Memory B cell (primary cell): ENCODE data around the gene BMPR1A.
"Not testable (repeated sequence)": the region's sequence is repeated elsewhere in the genome, so short reads cannot be mapped to it uniquely, and the experiment has no call there.

Experiments
- ATAC-seq: fragments of 150-1000 bp; cut with Tn5 transposase; 2 replicates; pipeline ENCODE4 v1.10.0; 2021; ENCODE audit warnings: low read depth, mild to moderate bottlenecking, moderate library complexity
- DNase-seq, 2 donors: peaks; one replicate each; pipeline ENCODE4 v3.0.0; 2022; ENCODE audit warnings: low spot score in 2 of 2
- H3K27ac Mint-ChIP-seq: one replicate; pipeline ENCODE4 v1.8.0; 2022; ENCODE audit warnings: mild to moderate bottlenecking, moderate library complexity, mixed read lengths
- H3K27me3 Mint-ChIP-seq: one replicate; pipeline ENCODE4 v1.8.0; 2022; ENCODE audit warnings: mixed read lengths
- H3K36me3 Mint-ChIP-seq: one replicate; pipeline ENCODE4 v1.8.0; 2022; ENCODE audit warnings: mild to moderate bottlenecking, mixed read lengths
- H3K4me1 Mint-ChIP-seq: one replicate; pipeline ENCODE4 v1.8.0; 2022; ENCODE audit warnings: mixed read lengths
- H3K4me3 Mint-ChIP-seq: one replicate; pipeline ENCODE4 v1.8.0; 2022; ENCODE audit warnings: mild to moderate bottlenecking, moderate library complexity, mixed read lengths
- H3K9me3 Mint-ChIP-seq: one replicate; pipeline ENCODE4 v1.8.0; 2022; ENCODE audit warnings: mixed read lengths

BMPR1A gene

GRCh38 chr10:86865011-86865811 is 108.8 kb downstream of the BMPR1A start:
- H3K9me3 Mint-ChIP-seq, H3K27me3 Mint-ChIP-seq, H3K36me3 Mint-ChIP-seq, ATAC-seq, H3K4me3 Mint-ChIP-seq, H3K4me1 Mint-ChIP-seq, DNase-seq, H3K27ac Mint-ChIP-seq: not testable (repeated sequence)

DNA sequence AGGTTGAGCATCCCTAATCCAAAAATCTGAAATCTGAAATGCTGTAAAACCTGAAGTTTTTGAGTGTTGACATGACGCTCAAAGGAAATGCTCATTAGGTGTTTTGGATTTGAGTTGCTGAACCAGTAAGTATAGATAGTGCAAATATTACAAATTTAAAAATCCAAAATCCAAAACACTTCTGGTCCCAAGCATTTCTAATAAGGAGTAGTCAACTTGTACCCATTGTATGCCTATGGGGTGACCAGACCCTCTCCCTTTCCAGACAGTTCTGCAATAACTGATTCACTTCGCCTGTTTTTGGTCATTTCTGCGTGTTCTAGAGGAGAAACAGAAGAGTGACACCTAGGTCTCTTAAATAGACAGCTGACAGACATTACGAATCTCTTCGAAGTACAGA is 110.7 kb downstream of the BMPR1A start:
- H3K36me3 Mint-ChIP-seq = peaks cover 6% of the 10 kb centered on the region
- H3K27ac Mint-ChIP-seq = no peak overlapping the region
- H3K4me1 Mint-ChIP-seq = no peaks in the 10 kb centered on the region
- no peaks in the 10 kb centered on the region for H3K27me3 Mint-ChIP-seq
- H3K9me3 Mint-ChIP-seq = no peaks in the 10 kb centered on the region
- DNase-seq (no peak), ATAC-seq (no peak)
- no peak overlapping the region for H3K4me3 Mint-ChIP-seq

DNA sequence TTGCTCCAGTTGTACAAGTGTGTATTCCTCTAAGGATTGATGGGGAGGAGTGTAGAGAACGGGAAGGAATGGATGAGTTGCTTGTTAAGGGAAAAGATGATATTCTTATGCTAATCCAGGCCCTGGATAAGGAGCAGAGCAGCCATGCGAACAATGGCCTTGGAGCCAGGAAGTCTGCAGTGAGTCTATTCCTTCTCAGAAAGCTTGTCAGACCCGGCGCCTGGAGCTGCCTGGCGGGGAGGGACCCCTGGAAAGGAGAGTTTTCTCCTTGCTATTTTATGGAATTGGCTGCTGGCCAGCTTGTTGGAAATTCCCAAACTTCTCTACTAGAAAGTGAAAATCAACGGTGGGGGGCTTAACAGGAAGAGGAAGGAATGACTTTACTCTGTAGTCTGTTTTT is 111.9 kb downstream of the BMPR1A start:
- no peak for DNase-seq
- H3K36me3 Mint-ChIP-seq = peaks cover 4% of the 10 kb centered on the region
- H3K27ac Mint-ChIP-seq = no peak overlapping the region
- no peak for ATAC-seq
- H3K4me3 Mint-ChIP-seq = no peak overlapping the region
- H3K4me1 Mint-ChIP-seq = peaks cover 4% of the 10 kb centered on the region
- H3K9me3 Mint-ChIP-seq = no peaks in the 10 kb centered on the region
- no peaks in the 10 kb centered on the region for H3K27me3 Mint-ChIP-seq

DNA sequence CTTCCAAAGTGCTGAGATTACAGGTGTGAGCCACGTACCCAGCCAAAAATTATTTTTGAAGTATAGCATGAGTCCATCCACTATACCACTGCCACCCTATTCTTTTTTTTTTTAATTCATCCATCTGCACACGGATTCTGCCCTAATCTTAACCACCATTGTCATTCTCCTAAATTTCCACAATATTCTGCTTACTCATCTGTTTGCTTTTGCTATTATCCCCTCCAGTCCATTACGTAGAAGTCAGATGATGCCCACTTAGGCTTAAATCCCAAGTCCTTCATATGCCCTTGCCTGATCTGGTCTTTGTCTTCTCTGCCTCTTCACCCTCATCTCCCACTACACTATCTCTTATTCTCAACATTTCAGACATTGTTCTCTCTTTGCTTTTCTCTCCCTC is 114.3 kb downstream of the BMPR1A start:
- H3K4me1 Mint-ChIP-seq = peaks cover 4% of the 10 kb centered on the region
- no peak overlapping the region for H3K4me3 Mint-ChIP-seq
- H3K36me3 Mint-ChIP-seq = peaks cover 4% of the 10 kb centered on the region
- H3K9me3 Mint-ChIP-seq = no peaks in the 10 kb centered on the region
- DNase-seq (no peak), ATAC-seq (no peak)
- H3K27me3 Mint-ChIP-seq = no peaks in the 10 kb centered on the region
- H3K27ac Mint-ChIP-seq = no peak overlapping the region

DNA sequence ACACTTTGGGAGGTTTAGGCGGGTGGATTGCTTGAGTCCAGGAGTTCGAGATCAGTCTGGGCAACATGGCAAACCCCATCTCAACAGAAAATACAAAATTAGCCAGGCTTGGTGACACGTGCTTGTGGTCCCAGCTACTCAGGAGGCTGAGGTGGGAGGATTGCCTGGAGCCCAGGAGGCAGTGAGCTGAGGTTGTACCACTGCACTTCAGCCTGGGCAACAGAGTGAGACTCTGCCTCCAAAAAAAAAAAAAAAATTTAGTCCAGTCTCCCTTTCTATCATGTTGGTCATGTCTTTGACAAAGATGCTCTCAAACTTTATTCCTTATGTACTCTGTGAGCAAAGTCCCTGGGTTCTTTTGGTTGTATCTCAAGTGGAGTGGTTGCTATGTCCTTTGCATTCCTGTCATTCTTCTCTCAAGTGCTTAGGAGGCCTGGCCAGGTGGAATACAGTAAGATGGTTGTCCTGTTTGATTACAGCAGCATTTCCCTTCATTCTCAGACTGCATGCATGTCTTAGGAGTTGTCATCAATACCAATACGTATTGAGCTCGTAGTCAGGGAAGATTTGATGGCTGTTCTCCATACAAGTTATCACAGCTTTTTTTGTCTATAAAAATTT is 115.3 kb downstream of the BMPR1A start:
- peaks cover 4% of the 10 kb centered on the region for H3K4me1 Mint-ChIP-seq
- no peaks in the 10 kb centered on the region for H3K9me3 Mint-ChIP-seq
- ATAC-seq (no peak), DNase-seq (no peak)
- H3K27me3 Mint-ChIP-seq = no peaks in the 10 kb centered on the region
- H3K27ac Mint-ChIP-seq = no peak overlapping the region
- no peak overlapping the region for H3K4me3 Mint-ChIP-seq
- peaks cover 4% of the 10 kb centered on the region for H3K36me3 Mint-ChIP-seq

GRCh38 chr10:86872757-86873156 is 116.3 kb downstream of the BMPR1A start:
- H3K36me3 Mint-ChIP-seq = peaks cover 3% of the 10 kb centered on the region
- H3K4me3 Mint-ChIP-seq = no peak overlapping the region
- peaks cover 4% of the 10 kb centered on the region for H3K4me1 Mint-ChIP-seq
- H3K9me3 Mint-ChIP-seq = no peaks in the 10 kb centered on the region
- no peak for DNase-seq
- no peak for ATAC-seq
- no peaks in the 10 kb centered on the region for H3K27me3 Mint-ChIP-seq
- no peak overlapping the region for H3K27ac Mint-ChIP-seq

DNA sequence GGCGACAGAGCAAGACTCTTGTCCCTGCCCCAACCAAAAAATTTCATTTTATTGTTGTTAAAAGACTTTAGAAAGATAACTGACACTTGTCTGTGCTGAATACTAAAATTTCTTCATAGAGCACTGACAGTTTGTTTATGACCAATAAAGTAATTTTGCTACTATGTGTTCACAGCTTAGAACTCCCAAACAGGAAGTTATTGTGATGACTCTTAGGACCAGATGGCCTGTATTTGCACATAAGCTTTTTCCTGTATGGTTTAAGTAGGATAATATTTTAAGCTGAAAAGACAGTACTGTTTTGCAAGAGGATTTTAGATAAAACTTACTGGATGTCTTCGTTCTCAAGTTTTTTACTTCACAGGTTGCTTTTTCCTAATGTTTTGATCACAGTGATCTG is 120.3 kb downstream of the BMPR1A start:
- H3K9me3 Mint-ChIP-seq = no peaks in the 10 kb centered on the region
- peaks cover 8% of the 10 kb centered on the region for H3K36me3 Mint-ChIP-seq
- no peaks in the 10 kb centered on the region for H3K27me3 Mint-ChIP-seq
- ATAC-seq (no peak), DNase-seq (no peak)
- no peak overlapping the region for H3K27ac Mint-ChIP-seq
- H3K4me1 Mint-ChIP-seq = peaks cover 9% of the 10 kb centered on the region
- no peak overlapping the region for H3K4me3 Mint-ChIP-seq

DNA sequence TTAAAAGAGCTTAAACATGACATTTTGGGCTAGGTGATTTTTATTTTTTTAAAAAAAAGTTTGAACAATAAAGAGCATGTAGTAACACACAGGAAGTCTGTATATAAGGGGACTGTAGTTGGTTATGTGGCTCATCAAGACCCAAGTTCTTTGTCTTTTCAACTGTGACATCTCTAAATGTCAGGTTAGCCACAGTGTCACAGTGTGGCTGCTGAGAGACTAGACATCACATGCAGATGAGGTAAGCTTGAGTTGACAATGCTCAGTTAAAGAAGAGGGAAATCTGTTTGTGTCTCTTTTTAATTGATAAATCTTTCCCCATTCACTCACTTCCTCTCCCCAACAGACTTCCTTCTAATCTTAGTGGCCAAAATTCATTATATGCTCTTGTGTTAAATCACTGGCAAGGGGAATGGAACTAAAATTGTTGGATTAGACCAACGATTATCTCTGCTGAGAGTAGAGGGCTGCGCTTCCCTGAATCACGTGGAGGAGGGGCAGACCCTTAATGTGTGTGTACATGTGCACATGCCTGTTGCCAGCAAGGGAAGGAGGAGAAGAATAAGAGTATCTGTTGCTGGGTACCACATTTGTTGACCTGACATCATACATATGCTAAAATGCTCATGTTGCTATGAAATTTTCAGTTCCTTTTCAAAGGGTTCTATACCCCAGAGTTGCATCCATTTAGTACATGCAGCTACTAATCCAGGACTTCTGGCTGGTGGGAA is 122.7 kb downstream of the BMPR1A start:
- H3K27ac Mint-ChIP-seq = no peak overlapping the region
- no peak overlapping the region for H3K4me3 Mint-ChIP-seq
- peaks cover 8% of the 10 kb centered on the region for H3K36me3 Mint-ChIP-seq
- H3K9me3 Mint-ChIP-seq = no peaks in the 10 kb centered on the region
- no peak for ATAC-seq
- no peak for DNase-seq
- peaks cover 5% of the 10 kb centered on the region for H3K4me1 Mint-ChIP-seq
- no peaks in the 10 kb centered on the region for H3K27me3 Mint-ChIP-seq

DNA sequence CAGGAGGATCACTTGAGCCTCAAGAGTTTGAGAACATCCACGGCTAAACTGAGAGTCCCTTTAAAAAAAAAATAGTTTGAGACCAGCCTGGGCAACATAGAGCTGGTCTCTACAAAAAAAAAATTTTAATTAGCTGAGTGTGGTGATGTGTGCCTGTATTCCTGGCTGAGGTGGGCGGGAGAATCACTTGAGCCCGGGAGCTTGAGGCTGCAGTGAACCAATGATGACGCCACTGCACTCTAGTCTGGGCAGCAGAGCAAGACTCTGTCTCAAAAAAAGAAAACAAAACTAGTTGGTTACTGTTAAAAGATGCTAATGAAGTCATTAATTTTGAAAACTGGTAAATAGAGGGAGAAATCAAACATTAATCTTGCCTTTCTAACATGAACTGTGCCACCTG is 124.6 kb downstream of the BMPR1A start:
- Mint-ChIP-seq H3K36me3 (peaks cover 10% of the 10 kb centered on the region), H3K27me3 (no peaks in the 10 kb centered on the region), H3K4me1 (peaks cover 5% of the 10 kb centered on the region), H3K9me3 (no peaks in the 10 kb centered on the region), H3K27ac (no peak overlapping the region), H3K4me3 (no peak overlapping the region)
- DNase-seq = no peak
- no peak for ATAC-seq

DNA sequence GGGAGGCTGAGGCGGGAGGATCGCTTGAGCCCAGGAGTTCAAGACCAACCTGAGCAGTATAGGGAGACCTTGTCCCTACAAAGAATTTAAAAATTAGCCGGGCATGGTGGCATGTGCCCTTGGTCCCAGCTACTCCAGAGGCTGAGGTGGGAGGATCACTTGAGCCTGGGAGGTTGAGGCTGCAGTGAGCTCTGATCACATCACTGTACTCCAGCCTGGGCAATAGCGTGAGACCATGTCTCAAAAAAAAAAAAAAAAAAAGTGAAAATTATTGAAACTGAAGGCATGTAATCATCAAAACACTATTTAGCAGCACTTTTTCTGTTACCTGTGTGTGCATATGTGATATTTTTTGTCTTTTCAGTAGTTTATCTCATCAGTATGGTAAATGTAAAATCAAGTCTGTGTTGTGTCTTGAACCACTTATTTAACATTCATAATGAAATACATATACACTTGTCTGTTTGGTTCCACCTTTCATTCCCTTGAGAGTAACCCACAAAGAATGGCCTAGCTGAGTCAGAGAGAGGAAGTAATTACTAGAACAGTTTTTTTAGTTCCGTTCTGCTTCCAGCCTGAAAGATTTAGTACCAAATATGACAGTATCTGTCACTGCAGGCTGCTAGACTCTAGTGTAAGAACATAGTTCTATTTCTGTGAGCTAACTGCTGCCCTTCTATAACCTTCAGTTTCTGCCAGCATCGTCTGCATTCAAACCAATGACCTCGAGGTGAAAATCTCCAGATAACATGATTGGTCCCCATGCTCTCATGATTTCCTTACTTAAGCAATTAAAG is 132.4 kb downstream of the BMPR1A start:
- H3K9me3 Mint-ChIP-seq = no peaks in the 10 kb centered on the region
- peak; percentile 98 for ATAC-seq
- peak in 1 of 2 donors; percentile 43 for DNase-seq
- H3K36me3 Mint-ChIP-seq = peaks cover 8% of the 10 kb centered on the region
- no peaks in the 10 kb centered on the region for H3K27me3 Mint-ChIP-seq
- no peak overlapping the region for H3K4me3 Mint-ChIP-seq
- H3K27ac Mint-ChIP-seq = no peak overlapping the region
- peaks cover 8% of the 10 kb centered on the region for H3K4me1 Mint-ChIP-seq

DNA sequence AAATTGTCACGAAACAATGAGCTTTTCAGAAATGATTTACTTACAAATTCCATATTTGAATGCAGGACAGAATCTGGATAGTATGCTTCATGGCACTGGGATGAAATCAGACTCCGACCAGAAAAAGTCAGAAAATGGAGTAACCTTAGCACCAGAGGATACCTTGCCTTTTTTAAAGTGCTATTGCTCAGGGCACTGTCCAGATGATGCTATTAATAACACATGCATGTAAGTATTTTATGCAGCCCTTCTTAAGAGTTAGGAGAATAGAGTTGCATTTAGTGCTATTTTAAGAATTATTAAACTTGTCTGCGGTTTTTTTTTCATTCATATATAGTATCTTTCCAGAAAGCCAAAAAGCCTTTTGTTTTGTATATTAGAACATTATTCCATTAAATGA is 133.6 kb downstream of the BMPR1A start:
- no peak overlapping the region for H3K4me3 Mint-ChIP-seq
- DNase-seq (no peak), ATAC-seq (no peak)
- no peaks in the 10 kb centered on the region for H3K9me3 Mint-ChIP-seq
- no peaks in the 10 kb centered on the region for H3K27me3 Mint-ChIP-seq
- H3K27ac Mint-ChIP-seq = no peak overlapping the region
- peaks cover 8% of the 10 kb centered on the region for H3K36me3 Mint-ChIP-seq
- peaks cover 8% of the 10 kb centered on the region for H3K4me1 Mint-ChIP-seq

DNA sequence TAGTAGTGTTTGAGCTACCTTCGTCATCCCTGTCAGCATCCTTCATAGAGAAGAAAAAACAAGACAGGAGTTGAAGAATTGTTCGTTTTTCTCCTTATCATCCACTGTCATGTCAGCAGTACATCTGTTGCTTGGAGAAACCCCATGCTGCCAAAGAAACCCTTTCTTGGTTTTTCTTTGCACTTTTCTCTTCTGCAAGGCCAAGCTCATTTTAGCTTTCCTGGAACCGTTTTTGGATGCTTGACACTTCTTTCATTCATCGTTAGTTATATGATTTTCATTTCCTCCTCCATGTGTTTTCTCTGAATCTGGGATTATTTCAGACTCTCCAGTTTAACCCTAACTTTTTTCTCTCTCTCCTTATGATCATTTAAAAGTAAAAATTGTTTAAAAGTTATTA is 142.1 kb downstream of the BMPR1A start:
- peaks cover 3% of the 10 kb centered on the region for H3K4me1 Mint-ChIP-seq
- no peak overlapping the region for H3K27ac Mint-ChIP-seq
- DNase-seq = no peak
- no peaks in the 10 kb centered on the region for H3K27me3 Mint-ChIP-seq
- ATAC-seq = no peak
- H3K9me3 Mint-ChIP-seq = no peaks in the 10 kb centered on the region
- H3K4me3 Mint-ChIP-seq = no peak overlapping the region
- H3K36me3 Mint-ChIP-seq = peaks cover 8% of the 10 kb centered on the region

DNA sequence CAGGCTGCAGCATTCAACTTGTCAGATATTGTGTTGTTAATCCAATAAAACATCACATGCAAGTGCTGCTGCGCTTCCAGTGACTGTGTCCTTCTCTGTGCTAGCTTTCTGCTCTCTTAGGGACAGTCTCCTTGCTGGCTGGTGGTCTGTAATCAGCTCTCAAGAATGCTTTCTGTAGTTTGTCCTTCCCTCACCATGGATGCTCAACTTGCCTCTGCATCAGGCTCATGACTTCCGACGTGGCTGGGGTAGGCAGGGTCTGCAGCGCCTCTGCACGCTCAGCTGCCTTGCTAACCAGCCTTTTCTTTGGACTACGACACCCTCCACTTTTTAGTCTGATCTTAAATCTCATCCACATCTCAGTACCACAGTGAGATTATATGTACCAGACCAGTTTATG is 142.7 kb downstream of the BMPR1A start:
- peaks cover 3% of the 10 kb centered on the region for H3K4me1 Mint-ChIP-seq
- H3K36me3 Mint-ChIP-seq = peaks cover 9% of the 10 kb centered on the region
- DNase-seq (no peak), ATAC-seq (no peak)
- no peak overlapping the region for H3K27ac Mint-ChIP-seq
- H3K4me3 Mint-ChIP-seq = no peak overlapping the region
- no peaks in the 10 kb centered on the region for H3K9me3 Mint-ChIP-seq
- H3K27me3 Mint-ChIP-seq = no peaks in the 10 kb centered on the region
